Measurements from ENCODE around the gene CHD5. TPM values are rescaled to one million over a fixed set of nuclear protein-coding genes. Genes with fewer than 3 reads are reported as not detected.

The CHD5 gene
- total RNA-seq, 1 experiment from 2014 or later = 6.1 TPM

- Histone ChIP-seq H3K27ac (ENCODE audit: low read depth, low read length) (no peak overlapping the region), H3K9me3 (ENCODE audit: control insufficient read depth in 1 of 2, insufficient read depth in 1 of 2, low read depth in 1 of 2, low read length in 2 of 2) (peaks cover 0 to 8% of the 10 kb centered on the region in 2 experiments; a peak in 2 of 4 replicates), H3K27me3 (ENCODE audit: insufficient read depth, low read length) (no peaks in the 10 kb centered on the region), H3K9ac (ENCODE audit: low read length) (no peak overlapping the region), H2AFZ (ENCODE audit: low read depth, low read length, poor library complexity, severe bottlenecking) (no peak overlapping the region), H3K36me3 (ENCODE audit: control insufficient read depth in 1 of 2, insufficient read depth in 2 of 2, low read length in 2 of 2) (no peaks in the 10 kb centered on the region), H3K79me2 (ENCODE audit: insufficient read depth, low read length) (no peaks in the 10 kb centered on the region), H3K9me2 (ENCODE audit: insufficient read depth) (no peaks in the 10 kb centered on the region), H3K4me1 (ENCODE audit: control insufficient read depth in 1 of 2, insufficient read depth in 2 of 2, low read length in 2 of 2) (no peaks in the 10 kb centered on the region), H3K4me3 (replicated peaks in 1 of 2; ENCODE audit: low read depth in 1 of 2, low read length in 2 of 2) (no peak overlapping the region), H3K4me2 (ENCODE audit: low read length) (no peak overlapping the region), H4K20me1 (ENCODE audit: insufficient read depth) (no peaks in the 10 kb centered on the region)
- TF ChIP-seq TCF7L2 (IDR thresholded peaks at IDR 0.05; ENCODE audit: borderline replicate concordance, extremely low read depth, insufficient read depth, insufficient read length) (no peak), SP1 (IDR thresholded peaks at IDR 0.05; ENCODE audit: low read depth) (no peak), POLR2AphosphoS5 (IDR thresholded peaks at IDR 0.05; ENCODE audit: low read depth, low read length) (no peak), RAD21 (IDR thresholded peaks at IDR 0.05; ENCODE audit: low read depth) (no peak), EZH2phosphoT487 (IDR thresholded peaks at IDR 0.05; ENCODE audit: borderline replicate concordance) (no peak), SIN3A (IDR thresholded peaks at IDR 0.05; ENCODE audit: low read depth) (no peak), YY1 (IDR thresholded peaks at IDR 0.05; ENCODE audit: extremely low read depth, insufficient replicate concordance, low read depth, low read length) (no peak), EGR1 (IDR thresholded peaks at IDR 0.05; ENCODE audit: low read depth) (no peak), ATF3 (IDR thresholded peaks at IDR 0.05) (no peak), ELF1 (IDR thresholded peaks at IDR 0.05; ENCODE audit: borderline replicate concordance, low read depth) (no peak), FOSL1 (IDR thresholded peaks at IDR 0.05; ENCODE audit: low read depth) (no peak), POLR2A (IDR thresholded peaks at IDR 0.05; ENCODE audit: borderline replicate concordance, extremely low read depth, insufficient read depth, insufficient read length) (no peak), ZFX (IDR thresholded peaks at IDR 0.05) (no peak)
- TF ChIP-seq, protein P1, sequence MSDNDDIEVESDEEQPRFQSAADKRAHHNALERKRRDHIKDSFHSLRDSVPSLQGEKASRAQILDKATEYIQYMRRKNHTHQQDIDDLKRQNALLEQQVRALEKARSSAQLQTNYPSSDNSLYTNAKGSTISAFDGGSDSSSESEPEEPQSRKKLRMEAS (IDR thresholded peaks at IDR 0.05) = no peak
- intact Hi-C loops (cut with micrococcal nuclease) = no loop called here
- CTCF ChIA-PET = no interaction called here
- no peak for DNase-seq (ENCODE audit: low read depth, low spot score)
- ATAC-seq = no peak
- POLR2A ChIA-PET = no interaction called here
- RAD21 ChIA-PET (ENCODE audit: low non-redundant PET in 1 of 2, low total read pairs in 2 of 2, uncharacterized antibody in 2 of 2, unreplicated experiment in 2 of 2) = no interaction called here
- BruUV-seq (replicated peaks) = no TSS peak
Measured at GRCh38 chr1:6136516-6137220, 43.5 kb downstream of the CHD5 start.
